Tibial nerve (tissue), 4 donors: ENCODE measurements around the gene UBXN2A. TPM values are rescaled to one million over a fixed set of nuclear protein-coding genes. Genes with fewer than 3 reads are reported as not detected.
"Not testable (repeated sequence)": the region's sequence is repeated elsewhere in the genome, so short reads cannot be mapped to it uniquely, and the experiment has no call there.

Experiments used
- DNase-seq, 2 donors: peaks; one replicate each; pipeline ENCODE4 v3.0.0-alpha.2; 2019; ENCODE audit warnings: low spot score in 2 of 2
- H3K27ac ChIP-seq, 4 donors: fragments of 200-600 bp; sonication (generic) in 3 of 4; one replicate each; pipeline ENCODE4 v1.5.1; 2017 to 2019; ENCODE audit warnings: mild to moderate bottlenecking in 1 of 4
- H3K27me3 ChIP-seq, 2 donors: fragments of 200-600 bp; sonication (generic) in 1 of 2; one replicate each; pipeline versions ENCODE4 v1.5.1 to v1.6.0; 2017 to 2019
- H3K36me3 ChIP-seq, 3 donors: fragments of 200-600 bp; sonication (generic); one replicate each; pipeline ENCODE4 v1.5.1; 2018 to 2019
- H3K4me1 ChIP-seq, 4 donors: fragments of 200-600 bp; sonication (generic) in 3 of 4; one replicate each; pipeline ENCODE4 v1.5.1; 2017 to 2019
- H3K4me3 ChIP-seq, 4 donors: fragments of 200-600 bp; sonication (generic) in 3 of 4; one replicate each; pipeline ENCODE4 v1.5.1; 2017 to 2019; ENCODE audit warnings: mild to moderate bottlenecking in 1 of 4, moderate library complexity in 1 of 4
- H3K9me3 ChIP-seq, 4 donors: fragments of 200-600 bp; sonication (generic) in 3 of 4; one replicate each; pipeline ENCODE4 v1.5.1; 2017 to 2019
- CTCF ChIP-seq, 5 experiments: fragments of 200-600 bp in 3 of 5; fragments of 450-650 bp in 2 of 5; sonication (generic) in 3 of 5; IDR thresholded peaks; one replicate each; pipeline ENCODE4 v1.5.1; 2016 to 2019; ENCODE audit warnings: antibody characterized with exemption in 5 of 5, mild to moderate bottlenecking in 3 of 5, moderate library complexity in 2 of 5
- EP300 ChIP-seq, 2 donors: sonication (generic); formaldehyde crosslinking; IDR thresholded peaks; one replicate each; pipeline ENCODE4 v1.6.1; 2017; ENCODE audit warnings: antibody characterized with exemption in 2 of 2, mild to moderate bottlenecking in 1 of 2
- POLR2A ChIP-seq, 2 donors: fragments of 450-650 bp; IDR thresholded peaks; one replicate each; pipeline ENCODE4 v1.6.1; 2017; ENCODE audit warnings: antibody characterized with exemption in 2 of 2, mild to moderate bottlenecking in 2 of 2, moderate library complexity in 2 of 2
- WGBS, 2 donors: methylation state at CpG; one replicate each; pipeline ENCODE4 v1.1.5; 2018; 5-methylcytosine and 5-hydroxymethylcytosine counted together
- total RNA-seq, 4 donors: library from RNA; depleted of rRNA; stranded (reverse); fragments of >200 nt; gene quantifications; one replicate each; pipeline ENCODE4 v1.1.0, GENCODE V29; 2016

UBXN2A gene
- total RNA-seq, 4 donors from 2014 or later, result 15.3 to 23.7 (median 17.2) TPM

- no peaks in the 10 kb centered on the region for H3K27me3 ChIP-seq
- WGBS, 2 donors, result 93 to 95% methylated on average over 9 of the region's 9 CpGs
- no peak for DNase-seq
Measured at GRCh38 chr2:24038786-24039499, 98.7 kb downstream of the UBXN2A start.

GRCh38 chr2:24040511-24040910, 100.2 kb downstream of the UBXN2A start:
- DNase-seq, result no peak
- H3K9me3 ChIP-seq, result no peaks in the 10 kb centered on the region
- no peak overlapping the region for H3K4me3 ChIP-seq
- TF ChIP-seq EP300 (IDR thresholded peaks at IDR 0.05) (no peak), CTCF (IDR thresholded peaks at IDR 0.05) (no peak)
- peaks cover 0 to 3% (median 0%) of the 10 kb centered on the region in 4 donors for H3K4me1 ChIP-seq
- WGBS, 2 donors, result 95 to 98% methylated on average over 4 of the region's 4 CpGs
- peaks cover 0 to 26% (median 16%) of the 10 kb centered on the region in 3 donors for H3K36me3 ChIP-seq
- H3K27me3 ChIP-seq, result no peaks in the 10 kb centered on the region
- no peak overlapping the region for H3K27ac ChIP-seq

More at GRCh38 chr2:24038786-24039499, 98.7 kb downstream of the UBXN2A start:
- Histone ChIP-seq H3K9me3 (no peaks in the 10 kb centered on the region), H3K4me1 (peaks cover 0 to 6% (median 0%) of the 10 kb centered on the region in 4 donors), H3K4me3 (no peak overlapping the region), H3K36me3 (peaks cover 0 to 26% (median 16%) of the 10 kb centered on the region in 3 donors), H3K27ac (no peak overlapping the region)
- TF ChIP-seq POLR2A (IDR thresholded peaks at IDR 0.05) (no peak), EP300 (IDR thresholded peaks at IDR 0.05) (no peak), CTCF (IDR thresholded peaks at IDR 0.05) (no peak)

GRCh38 chr2:24043133-24043532, 102.9 kb downstream of the UBXN2A start:
- not testable (repeated sequence) for H3K27ac ChIP-seq, DNase-seq, H3K27me3 ChIP-seq, H3K9me3 ChIP-seq, H3K4me3 ChIP-seq
- Histone ChIP-seq H3K36me3 (peaks cover 0 to 13% (median 7%) of the 10 kb centered on the region in 3 donors), H3K4me1 (peaks cover 0 to 18% (median 11%) of the 10 kb centered on the region in 4 donors)
- 97 to 98% methylated on average over 6 of the region's 6 CpGs for WGBS, 2 donors

- H3K27ac ChIP-seq, result no peak overlapping the region
- no peak for DNase-seq
Measured at GRCh38 chr2:24045511-24046508, 105.5 kb downstream of the UBXN2A start.

GRCh38 chr2:24046599-24046929, 106.3 kb downstream of the UBXN2A start:
- TF ChIP-seq EP300 (IDR thresholded peaks at IDR 0.05), result no peak
- TF ChIP-seq POLR2A (IDR thresholded peaks at IDR 0.05), result no peak
- TF ChIP-seq CTCF (IDR thresholded peaks at IDR 0.05), result no peak
- H3K36me3 ChIP-seq, result no peaks in the 10 kb centered on the region
- peak overlapping the region in 2 of 4 donors; percentile 75 to 86 for H3K27ac ChIP-seq
- H3K4me1 ChIP-seq, result peaks cover 0 to 37% (median 15%) of the 10 kb centered on the region in 4 donors
- H3K4me3 ChIP-seq, result peak overlapping the region; percentile 73 to 90 (median 80)
- 1% methylated on average over 2 of the region's 2 CpGs for WGBS, 2 donors
- DNase-seq, result no peak
- H3K9me3 ChIP-seq, result no peaks in the 10 kb centered on the region
- no peaks in the 10 kb centered on the region for H3K27me3 ChIP-seq

More at GRCh38 chr2:24045511-24046508, 105.5 kb downstream of the UBXN2A start:
- Histone ChIP-seq H3K36me3 (no peaks in the 10 kb centered on the region), H3K9me3 (no peaks in the 10 kb centered on the region), H3K27me3 (no peaks in the 10 kb centered on the region), H3K4me1 (peaks cover 0 to 37% (median 15%) of the 10 kb centered on the region in 4 donors), H3K4me3 (peak overlapping the region in 1 of 4 donors; percentile 90)
- no peak for TF ChIP-seq EP300 (IDR thresholded peaks at IDR 0.05)
- no peak for TF ChIP-seq POLR2A (IDR thresholded peaks at IDR 0.05)
- TF ChIP-seq CTCF (IDR thresholded peaks at IDR 0.05), result no peak
- WGBS, 2 donors, result 83 to 84% methylated on average over 11 of the region's 11 CpGs
